GM12872 (cell line): ENCODE results near the gene ARAP3.

Source experiments
- CTCF ChIP-seq: IDR thresholded peaks from 3 replicates; pipeline ENCODE4 v1.5.1; 2011; ENCODE audit warnings: low read depth, mild to moderate bottlenecking, low read length, moderate library complexity; ENCODE audit not compliant: insufficient read depth

The ARAP3 gene

DNA sequence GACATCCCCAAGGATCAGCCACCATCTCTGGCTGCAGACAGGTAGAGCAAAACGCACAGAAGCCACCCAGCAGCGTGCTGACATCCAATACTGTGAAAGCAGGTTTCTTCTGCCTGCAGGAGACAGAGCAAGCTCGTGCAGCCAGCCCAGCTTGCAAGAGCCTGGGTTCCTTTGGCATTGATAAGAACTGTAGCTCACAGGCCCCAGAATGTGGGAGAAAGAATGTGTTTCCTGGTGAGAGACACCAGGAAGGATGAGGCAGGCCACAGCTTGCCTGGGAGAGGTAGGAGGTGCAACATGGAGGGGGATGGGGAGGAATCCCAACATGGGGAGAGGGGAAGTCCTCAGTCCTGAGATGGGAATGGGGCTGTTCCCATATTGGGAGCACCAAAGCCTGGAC is 34.0 kb upstream of the ARAP3 start:
- no peak for TF ChIP-seq CTCF

GRCh38 chr5:141715346-141715905 is 33.4 kb upstream of the ARAP3 start:
- TF ChIP-seq CTCF, result no peak

GRCh38 chr5:141714542-141715310 is 32.7 kb upstream of the ARAP3 start:
- TF ChIP-seq CTCF, result no peak

DNA sequence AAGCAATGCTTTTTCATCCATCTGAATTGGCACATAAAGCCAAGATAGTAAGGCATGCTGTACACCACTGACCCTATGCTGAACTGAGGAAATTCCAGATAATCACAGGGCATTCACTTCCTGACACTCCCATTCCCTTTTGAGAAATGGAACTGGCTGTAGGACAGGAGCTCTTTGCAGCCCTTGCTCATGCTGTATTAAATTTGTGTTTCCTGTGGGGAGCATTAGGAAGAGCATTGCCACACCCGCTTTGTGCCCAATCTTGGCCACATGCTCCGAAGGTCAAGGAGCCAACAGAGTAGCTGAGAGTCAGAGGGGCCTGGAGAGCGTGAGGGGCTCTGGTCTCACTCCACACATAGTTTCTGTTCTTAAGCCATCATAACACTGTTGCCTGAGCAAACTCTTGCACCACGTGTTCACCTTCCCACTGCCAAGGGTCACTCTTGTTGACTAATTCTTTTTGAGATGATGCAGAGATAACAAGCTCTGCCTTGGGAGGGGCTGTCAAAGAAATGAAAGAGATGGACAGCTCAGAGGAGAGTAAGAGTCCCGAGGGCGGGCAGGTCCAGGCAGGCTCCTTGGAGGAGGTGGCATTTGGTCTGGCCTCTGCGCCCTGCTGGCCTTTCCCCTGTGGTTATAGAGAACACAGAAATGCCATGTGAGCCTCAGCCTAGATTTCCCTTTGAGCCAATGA is 31.7 kb upstream of the ARAP3 start:
- TF ChIP-seq CTCF, result no peak

DNA sequence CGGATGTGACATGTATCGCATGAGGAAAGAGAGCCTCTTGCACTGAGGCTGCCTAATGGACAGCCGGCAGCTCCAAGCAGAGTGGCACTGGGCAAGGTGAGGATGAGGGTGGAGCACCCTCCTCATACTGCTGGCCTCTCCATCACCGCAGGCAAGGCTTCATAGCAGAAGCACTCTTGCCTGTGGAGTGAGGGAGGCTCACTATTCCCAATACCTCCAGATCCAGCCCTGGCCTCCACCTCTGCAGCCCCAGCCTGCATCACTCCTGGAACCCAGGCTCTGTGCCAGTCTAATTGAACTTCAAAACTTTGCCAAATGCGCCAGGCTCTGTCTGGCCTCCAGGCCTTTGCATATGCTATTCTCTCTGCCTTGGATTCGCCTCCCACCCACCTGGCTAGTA is 29.7 kb upstream of the ARAP3 start:
- TF ChIP-seq CTCF, result no peak

GRCh38 chr5:141709699-141710267 is 27.8 kb upstream of the ARAP3 start:
- TF ChIP-seq CTCF, result no peak

GRCh38 chr5:141708016-141708415 is 26.0 kb upstream of the ARAP3 start:
- no peak for TF ChIP-seq CTCF
